Heart left ventricle (tissue), 13 donors: ENCODE measurements around the gene TPPP2.

ENCODE experiments used
- CTCF ChIP-seq, 12 donors: fragments of 200-600 bp; sonication (generic) in 4 of 12; IDR thresholded peaks; one replicate each; pipeline versions ENCODE4 v1.5.0 to v1.8.0; 2018 to 2022; ENCODE audit warnings: antibody characterized with exemption in 12 of 12, mild to moderate bottlenecking in 5 of 12
- POLR2A ChIP-seq, 2 donors: fragments of 450-650 bp; IDR thresholded peaks; one replicate each; pipeline ENCODE4 v1.6.1; 2017; ENCODE audit warnings: antibody characterized with exemption in 2 of 2, mild to moderate bottlenecking in 2 of 2, moderate library complexity in 2 of 2
- donor health status: ischemic (EF 13 %, LVEDD 7.1; RV severe dilation, severe dysfunction).
- donor health status: DM: no; HTN: yes; CAD: no.
- donor health status: DM: no; HTN: no; CAD: no.
- donor health status: ischemic (EF 25% LVEDD 6.9; RV normal size, moderate dysfunction).
- donor health status: ischemic (EF 25% LVEDD 5.7; RV mildly dilated, moderate dysfunction).
- donor health status: ischemic (EF 35%, LVEDD 5.7; RV mildly dilated, moderate dysfunction).
- donor health status: nonischemic (EF 11% LVEDD 7.7; RV severe dilation, severe dysfunction).
- donor health status: DM: yes; HTN: yes; CAD: no.
- donor health status: PGD.
- donor health status: ischemic (EF 29% LVEDD 5.4; RV normal size, mild dysfunction).
- donor health status: nonischemic (EF 23%, LVEDD 6.1; RV moderate dilation, normal function).

GRCh38 chr14:21074398-21075272, 44.6 kb downstream of the TPPP2 start:
- no peak for TF ChIP-seq CTCF (IDR thresholded peaks at IDR 0.05)
- no peak for TF ChIP-seq POLR2A (IDR thresholded peaks at IDR 0.05)
